ENCODE results near the gene REXO1.

REXO1 gene

GRCh38 chr19:1790054-1790792, 58.1 kb downstream of the REXO1 start:
- FAIRE-seq, result no peak

- FAIRE-seq, result no peak
Observed at GRCh38 chr19:1789261-1790041, 58.8 kb downstream of the REXO1 start.

GRCh38 chr19:1787116-1787515, 61.2 kb downstream of the REXO1 start:
- FAIRE-seq, result no peak

- FAIRE-seq, result no peak
Observed at GRCh38 chr19:1786668-1787067, 61.6 kb downstream of the REXO1 start.

- FAIRE-seq, result no peak
Observed at GRCh38 chr19:1785310-1785709, 63.0 kb downstream of the REXO1 start.

- FAIRE-seq, result no peak
Observed at GRCh38 chr19:1783874-1784273, 64.4 kb downstream of the REXO1 start.

- FAIRE-seq, result no peak
Observed at GRCh38 chr19:1783354-1783753, 64.9 kb downstream of the REXO1 start.

- no peak for FAIRE-seq
Observed at GRCh38 chr19:1782521-1782920, 65.8 kb downstream of the REXO1 start.

- no peak for FAIRE-seq
Observed at GRCh38 chr19:1780272-1780958, 67.9 kb downstream of the REXO1 start.

GRCh38 chr19:1779574-1779973, 68.7 kb downstream of the REXO1 start:
- FAIRE-seq, result no peak

GRCh38 chr19:1777149-1777548, 71.1 kb downstream of the REXO1 start:
- FAIRE-seq, result no peak

GRCh38 chr19:1776606-1777147, 71.6 kb downstream of the REXO1 start:
- no peak for FAIRE-seq

GRCh38 chr19:1775951-1776605, 72.2 kb downstream of the REXO1 start:
- FAIRE-seq, result no peak

- FAIRE-seq, result no peak
Observed at GRCh38 chr19:1774989-1775772, 73.1 kb downstream of the REXO1 start.

- no peak for FAIRE-seq
Observed at GRCh38 chr19:1773184-1773583, 75.1 kb downstream of the REXO1 start.

GRCh38 chr19:1770866-1771576, 77.3 kb downstream of the REXO1 start:
- FAIRE-seq, result no peak

- no peak for FAIRE-seq
Observed at GRCh38 chr19:1769645-1769985, 78.7 kb downstream of the REXO1 start.

- FAIRE-seq, result no peak
Observed at GRCh38 chr19:1768918-1769644, 79.2 kb downstream of the REXO1 start.

- no peak for FAIRE-seq
Observed at GRCh38 chr19:1768248-1768647, 80.0 kb downstream of the REXO1 start.

- FAIRE-seq, result no peak
Observed at GRCh38 chr19:1767464-1767933, 80.8 kb downstream of the REXO1 start.

All from endometrium (tissue), 2 donors.